Measurements from ENCODE around the gene PDP2. TPM values are rescaled to one million over a fixed set of nuclear protein-coding genes. Genes with fewer than 3 reads are reported as not detected.

The PDP2 gene
- total and polyA plus RNA-seq, 9 of the 15 experiments (the other 6 are each of a cell fraction or from before 2014, with no cell fraction given) = 2.5 to 24.3 (median 7.2) TPM

DNA sequence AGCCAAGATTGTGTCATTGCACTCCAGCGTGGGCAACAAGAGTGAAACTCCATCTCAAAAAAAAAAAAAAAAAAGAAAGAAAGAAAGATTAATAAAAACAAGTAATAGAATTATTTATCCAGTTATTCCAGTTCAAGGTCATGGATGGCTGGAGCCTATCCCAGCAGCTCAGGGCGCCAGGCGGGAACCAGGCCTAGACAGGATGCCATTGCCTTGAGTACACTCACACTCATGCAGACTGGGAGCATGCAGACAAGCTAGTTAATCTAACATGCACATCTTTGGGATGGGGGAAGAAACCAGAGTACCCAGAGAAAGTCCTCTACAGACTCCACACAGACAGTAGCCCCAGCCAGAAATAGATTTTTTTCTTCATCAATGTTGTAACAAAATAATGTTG, 17.9 kb downstream of the PDP2 start:
- H3K4me3 ChIP-seq = no peak overlapping the region
- WGBS (ENCODE audit: insufficient coverage, low coverage, missing lambda C conversion rate) = 96% methylated on average over 2 of the region's 3 CpGs
- intact Hi-C loops (cut with micrococcal nuclease) = loop anchor here (5.0 kb wide), 2 partner anchors 49 to 119 kb away; no protein-coding TSS in a partner anchor

DNA sequence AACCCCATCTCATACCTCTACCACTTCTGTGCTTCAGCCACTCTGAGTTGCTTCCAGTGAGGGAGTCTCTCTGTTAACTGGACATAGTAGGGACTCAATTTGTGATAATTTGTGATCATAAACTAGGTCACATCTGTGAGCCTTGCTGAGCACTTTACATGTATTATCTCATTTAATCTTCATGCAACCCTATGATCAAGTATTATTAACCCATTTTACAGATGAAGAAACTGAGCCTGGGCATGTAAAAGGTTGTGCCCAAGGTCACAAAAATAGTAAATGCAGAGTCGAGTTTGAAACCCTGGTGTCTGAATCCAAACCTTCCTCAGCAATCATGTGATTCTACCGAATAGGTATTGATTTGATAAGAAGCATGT, 18.6 kb downstream of the PDP2 start:
- FAIRE-seq (no peak), DNase-seq (ENCODE audit: extremely low read depth in 1 of 4, low spot score in 3 of 4) (no peak), ATAC-seq (no peak)
- Histone ChIP-seq H2AFZ (ENCODE audit: low read depth, low read length) (peak overlapping the region; percentile 78), H3K4me1 (replicated peaks in 1 of 2; ENCODE audit: control insufficient read depth in 2 of 2, insufficient read depth in 2 of 2, low read length in 2 of 2) (peaks cover 30 to 51% of the 10 kb centered on the region in 2 experiments), H3K4me2 (ENCODE audit: insufficient read depth, low read length) (peak overlapping the region; percentile 77), H3K79me2 (ENCODE audit: control insufficient read depth, insufficient read depth, low read length) (no peaks in the 10 kb centered on the region), H3K27me3 (ENCODE audit: control insufficient read depth in 2 of 2, insufficient read depth in 2 of 2, low read length in 2 of 2) (no peaks in the 10 kb centered on the region), H3K9me3 (replicated peaks; ENCODE audit: control insufficient read depth, insufficient read depth, low read depth, low read length) (no peaks in the 10 kb centered on the region), H3K9ac (ENCODE audit: insufficient read depth in 1 of 2, low read depth in 2 of 2, low read length in 2 of 2) (peak overlapping the region; percentile 80 to 89; a peak in 2 of 4 replicates), H3K36me3 (ENCODE audit: control insufficient read depth, insufficient read depth, low read length) (no peaks in the 10 kb centered on the region), H3K9me1 (ENCODE audit: control insufficient read depth, insufficient read depth, low read length) (no peaks in the 10 kb centered on the region), H4K20me1 (replicated peaks; ENCODE audit: control insufficient read depth, insufficient read depth, low read length) (no peaks in the 10 kb centered on the region), H3K27ac (ENCODE audit: extremely low read depth, low read depth, low read length) (peak overlapping the region; percentile 87), H3K4me3 (no peak overlapping the region)
- in situ Hi-C loops (cut with MboI) = loop anchor here (5.0 kb wide), 1 partner anchor 33 kb away; the partner anchor contains the start of gene CIAO2B
- POLR2A ChIA-PET = interaction anchor here (0.7 kb wide), 1 partner anchor 32 kb away, joined by 4 read pairs; no protein-coding TSS in a partner anchor
- no TSS peak for BruUV-seq (replicated peaks)
- CTCF ChIA-PET (ENCODE audit: low intra/inter-chr PET ratio) = no interaction called here
- intact Hi-C loops (cut with micrococcal nuclease) = loop anchor here (5.0 kb wide), 2 partner anchors 48 to 118 kb away; no protein-coding TSS in a partner anchor
- 43% methylated on average over 2 of the region's 2 CpGs for WGBS (ENCODE audit: insufficient coverage, low coverage, missing lambda C conversion rate)
- TF ChIP-seq ZNF140 (CRISPR knock-in tag; IDR thresholded peaks at IDR 0.05) (0 out of 2 replicates have a peak, but pooled peaks have one; percentile 3), TBP (optimal IDR thresholded peaks at IDR 0.05; ENCODE audit: low read depth, low read length) (no peak), ZSCAN32 (CRISPR knock-in tag; IDR thresholded peaks at IDR 0.05) (no peak), RBM25 (IDR thresholded peaks at IDR 0.05; ENCODE audit: low read depth, low read length, severe bottlenecking) (peak; percentile 97), MAZ (CRISPR knock-in tag; conservative IDR thresholded peaks at IDR 0.05 in 1 of 2, IDR thresholded peaks at IDR 0.05 in 1 of 2) (no peak), BCOR (IDR thresholded peaks at IDR 0.05) (peak; percentile 99), CBX1 (IDR thresholded peaks at IDR 0.05; ENCODE audit: low read depth) (peak; percentile 96), TCFL5 (CRISPR knock-in tag; conservative IDR thresholded peaks at IDR 0.05) (no peak), MBD2 (IDR thresholded peaks at IDR 0.05; ENCODE audit: borderline replicate concordance, low read depth) (no peak), ADNP (tag; IDR thresholded peaks at IDR 0.05) (peak; percentile 100), ZNF143 (CRISPR knock-in tag; IDR thresholded peaks at IDR 0.05) (no peak), HOXB6 (CRISPR knock-in tag; IDR thresholded peaks at IDR 0.05; ENCODE audit: borderline replicate concordance) (no peak), SMARCA5 (IDR thresholded peaks at IDR 0.05) (peak; percentile 95), KDM1A (IDR thresholded peaks at IDR 0.05) (peak; percentile 91 to 97)
- TF ChIP-seq, protein P1, sequence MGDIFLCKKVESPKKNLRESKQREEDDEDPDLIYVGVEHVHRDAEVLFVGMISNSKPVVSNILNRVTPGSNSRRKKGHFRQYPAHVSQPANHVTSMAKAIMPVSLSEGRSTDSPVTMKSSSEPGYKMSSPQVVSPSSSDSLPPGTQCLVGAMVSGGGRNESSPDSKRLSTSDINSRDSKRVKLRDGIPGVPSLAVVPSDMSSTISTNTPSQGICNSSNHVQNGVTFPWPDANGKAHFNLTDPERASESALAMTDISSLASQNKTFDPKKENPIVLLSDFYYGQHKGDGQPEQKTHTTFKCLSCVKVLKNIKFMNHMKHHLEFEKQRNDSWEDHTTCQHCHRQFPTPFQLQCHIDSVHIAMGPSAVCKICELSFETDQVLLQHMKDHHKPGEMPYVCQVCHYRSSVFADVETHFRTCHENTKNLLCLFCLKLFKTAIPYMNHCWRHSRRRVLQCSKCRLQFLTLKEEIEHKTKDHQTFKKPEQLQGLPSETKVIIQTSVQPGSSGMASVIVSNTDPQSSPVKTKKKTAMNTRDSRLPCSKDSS (IDR thresholded peaks at IDR 0.05; ENCODE audit: low read depth, partially characterized antibody) = no peak

More for the DNA sequence above, 17.9 kb downstream of the PDP2 start:
- Histone ChIP-seq H3K27ac (ENCODE audit: extremely low read depth, low read depth, low read length) (no peak overlapping the region), H3K79me2 (ENCODE audit: control insufficient read depth, insufficient read depth, low read length) (no peaks in the 10 kb centered on the region), H3K27me3 (ENCODE audit: control insufficient read depth in 2 of 2, insufficient read depth in 2 of 2, low read length in 2 of 2) (no peaks in the 10 kb centered on the region), H3K9me3 (replicated peaks; ENCODE audit: control insufficient read depth, insufficient read depth, low read depth, low read length) (no peaks in the 10 kb centered on the region), H3K9ac (ENCODE audit: insufficient read depth in 1 of 2, low read depth in 2 of 2, low read length in 2 of 2) (no peak overlapping the region), H3K36me3 (ENCODE audit: control insufficient read depth, insufficient read depth, low read length) (no peaks in the 10 kb centered on the region), H3K4me2 (ENCODE audit: insufficient read depth, low read length) (no peak overlapping the region), H2AFZ (ENCODE audit: low read depth, low read length) (no peak overlapping the region), H4K20me1 (replicated peaks; ENCODE audit: control insufficient read depth, insufficient read depth, low read length) (no peaks in the 10 kb centered on the region), H3K4me1 (replicated peaks in 1 of 2; ENCODE audit: control insufficient read depth in 2 of 2, insufficient read depth in 2 of 2, low read length in 2 of 2) (peaks cover 28 to 44% of the 10 kb centered on the region in 2 experiments), H3K9me1 (ENCODE audit: control insufficient read depth, insufficient read depth, low read length) (no peaks in the 10 kb centered on the region)
- in situ Hi-C loops (cut with MboI) = loop anchor here (5.0 kb wide), 1 partner anchor 34 kb away; the partner anchor contains the start of gene CIAO2B
- no peak for DNase-seq (ENCODE audit: extremely low read depth in 1 of 4, low spot score in 3 of 4)
- no peak for FAIRE-seq
- ChIA-PET CTCF (ENCODE audit: low intra/inter-chr PET ratio) (interaction anchor here (0.7 to 4.3 kb wide), 2 partner anchors 28 to 30 kb away, joined by 3 to 41 read pairs; no protein-coding TSS in a partner anchor), POLR2A (interaction anchor here (0.7 to 0.9 kb wide), 2 partner anchors 12 to 33 kb away, joined by 4 read pairs; no protein-coding TSS in a partner anchor)
- no peak for TF ChIP-seq RBFOX2 (IDR thresholded peaks at IDR 0.05; ENCODE audit: low read depth, low read length)
- no peak for ATAC-seq
- no TSS peak for BruUV-seq (replicated peaks)

All from K562 (cell line).